ENCODE measurements around the gene CELA3A.

DNA sequence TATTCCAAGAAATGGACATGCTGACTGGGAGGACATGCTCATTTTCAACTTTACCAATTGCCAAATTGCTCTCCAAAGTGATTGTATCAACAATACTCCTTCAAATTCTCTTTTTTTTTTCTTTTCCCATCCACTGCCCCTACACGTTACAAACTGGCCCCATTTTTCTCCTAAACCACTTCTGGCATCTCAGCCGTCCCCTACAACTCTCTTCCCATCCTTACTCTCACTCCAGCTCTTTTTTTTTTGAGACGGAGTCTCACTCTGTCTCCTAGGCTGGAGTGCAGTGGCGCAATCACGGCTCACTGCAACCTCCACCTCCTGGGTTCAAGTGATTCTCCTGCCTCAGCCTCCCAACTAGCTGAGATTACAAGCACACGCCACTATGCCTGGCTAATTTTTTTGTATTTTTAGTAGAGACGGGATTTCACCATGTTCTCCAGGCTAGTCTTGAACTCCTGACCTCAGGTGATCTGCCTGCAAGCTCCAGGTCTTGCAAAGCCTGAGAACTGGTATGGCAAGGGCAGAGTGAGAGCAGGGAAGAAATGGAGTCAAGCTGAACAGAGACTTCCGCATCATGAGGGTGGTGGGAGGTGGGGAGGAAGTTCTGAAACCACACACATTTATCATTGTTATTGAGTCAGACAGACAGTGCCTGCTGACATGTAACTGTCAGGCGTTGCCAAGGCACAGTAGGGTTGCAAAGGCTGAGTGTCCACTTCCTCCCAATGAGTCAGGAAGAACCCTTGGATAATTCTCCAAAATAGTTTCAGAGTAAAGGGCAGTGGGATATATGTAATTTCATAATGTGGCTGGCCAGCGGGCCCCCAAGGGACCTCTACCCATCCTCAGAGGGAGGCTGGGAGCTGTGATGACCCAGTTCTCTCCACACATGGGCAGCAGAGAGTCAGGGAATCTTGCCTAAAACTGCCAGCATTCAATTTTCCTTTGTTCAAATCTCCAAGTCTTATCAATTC, 17.4 kb downstream of the CELA3A start:
- TF ChIP-seq, protein P1, sequence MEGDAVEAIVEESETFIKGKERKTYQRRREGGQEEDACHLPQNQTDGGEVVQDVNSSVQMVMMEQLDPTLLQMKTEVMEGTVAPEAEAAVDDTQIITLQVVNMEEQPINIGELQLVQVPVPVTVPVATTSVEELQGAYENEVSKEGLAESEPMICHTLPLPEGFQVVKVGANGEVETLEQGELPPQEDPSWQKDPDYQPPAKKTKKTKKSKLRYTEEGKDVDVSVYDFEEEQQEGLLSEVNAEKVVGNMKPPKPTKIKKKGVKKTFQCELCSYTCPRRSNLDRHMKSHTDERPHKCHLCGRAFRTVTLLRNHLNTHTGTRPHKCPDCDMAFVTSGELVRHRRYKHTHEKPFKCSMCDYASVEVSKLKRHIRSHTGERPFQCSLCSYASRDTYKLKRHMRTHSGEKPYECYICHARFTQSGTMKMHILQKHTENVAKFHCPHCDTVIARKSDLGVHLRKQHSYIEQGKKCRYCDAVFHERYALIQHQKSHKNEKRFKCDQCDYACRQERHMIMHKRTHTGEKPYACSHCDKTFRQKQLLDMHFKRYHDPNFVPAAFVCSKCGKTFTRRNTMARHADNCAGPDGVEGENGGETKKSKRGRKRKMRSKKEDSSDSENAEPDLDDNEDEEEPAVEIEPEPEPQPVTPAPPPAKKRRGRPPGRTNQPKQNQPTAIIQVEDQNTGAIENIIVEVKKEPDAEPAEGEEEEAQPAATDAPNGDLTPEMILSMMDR (IDR thresholded peaks at IDR 0.05; ENCODE audit: insufficient read depth, low read length, poor library complexity, severe bottlenecking), result no peak
- no peak for TF ChIP-seq EZH2phosphoT487 (conservative IDR thresholded peaks at IDR 0.05; ENCODE audit: low read length)
